ENCODE data around the gene ZNF384.

ZNF384 gene

DNA sequence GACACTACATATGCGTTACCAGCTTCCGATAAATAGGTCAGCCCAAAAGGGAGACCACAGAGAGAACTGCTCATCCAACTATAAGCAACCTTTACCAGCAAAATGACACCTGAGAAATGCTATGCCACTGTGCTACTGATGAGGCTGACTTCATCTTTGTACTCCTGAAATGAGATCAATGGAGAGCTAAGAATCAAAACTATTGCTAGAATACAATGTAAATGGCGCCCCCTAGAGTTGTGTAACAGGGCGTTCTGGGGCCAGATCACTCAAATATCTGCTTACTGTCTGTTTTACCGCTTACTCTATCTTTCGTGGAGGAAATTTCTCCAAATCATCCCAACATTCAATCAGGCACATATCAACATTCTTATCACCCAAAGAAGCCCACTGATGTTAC lies 4.6 kb downstream of the ZNF384 start:
- peak; percentile 53 for DNase-seq (ENCODE audit: extremely low spot score)
- POLR2A ChIA-PET, result interaction anchor here (1.0 to 1.3 kb wide), 3 partner anchors 39 to 68 kb away, joined by 3 to 4 read pairs (median 4); partner anchors contain the start of genes COPS7A and MLF2

DNA sequence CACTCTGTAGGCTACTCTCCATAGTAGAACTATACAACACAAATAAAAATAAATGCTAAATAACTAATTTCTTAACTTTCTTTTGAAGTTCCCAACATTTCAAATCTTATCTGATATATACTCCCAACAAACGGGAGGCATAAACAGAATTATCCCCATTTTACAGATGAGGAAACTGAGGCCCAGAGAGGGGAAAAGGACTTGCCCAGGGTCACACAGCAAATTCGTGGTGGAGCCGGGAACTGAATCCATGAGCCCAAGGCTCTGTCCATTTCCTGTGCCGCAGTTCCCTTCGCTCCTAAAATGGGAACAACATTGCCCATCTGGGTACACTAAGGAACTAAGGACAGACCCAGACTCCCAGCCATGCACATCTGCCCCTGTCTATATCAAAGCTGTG lies 12.2 kb downstream of the ZNF384 start:
- POLR2A ChIA-PET, result interaction anchor here (1.7 kb wide), 1 partner anchor 12 kb away, joined by 7 read pairs; the partner anchor contains the start of gene ZNF384
- CTCF ChIA-PET, result no interaction called here
- TF ChIP-seq FOXM1 (IDR thresholded peaks at IDR 0.05; ENCODE audit: borderline replicate concordance) (no peak), ARNT (IDR thresholded peaks at IDR 0.05) (no peak), FOXA1 (IDR thresholded peaks at IDR 0.05) (no peak), FOXK2 (IDR thresholded peaks at IDR 0.05) (no peak), L3MBTL2 (conservative IDR thresholded peaks at IDR 0.05) (no peak), BHLHE40 (IDR thresholded peaks at IDR 0.05; ENCODE audit: borderline replicate concordance) (no peak), NFRKB (IDR thresholded peaks at IDR 0.05) (no peak), LEF1 (IDR thresholded peaks at IDR 0.05; ENCODE audit: borderline replicate concordance) (no peak), ZNF384 (IDR thresholded peaks at IDR 0.05) (no peak), SUZ12 (IDR thresholded peaks at IDR 0.05) (no peak), HDGF (IDR thresholded peaks at IDR 0.05; ENCODE audit: borderline replicate concordance) (no peak)
- TF ChIP-seq, protein P1, sequence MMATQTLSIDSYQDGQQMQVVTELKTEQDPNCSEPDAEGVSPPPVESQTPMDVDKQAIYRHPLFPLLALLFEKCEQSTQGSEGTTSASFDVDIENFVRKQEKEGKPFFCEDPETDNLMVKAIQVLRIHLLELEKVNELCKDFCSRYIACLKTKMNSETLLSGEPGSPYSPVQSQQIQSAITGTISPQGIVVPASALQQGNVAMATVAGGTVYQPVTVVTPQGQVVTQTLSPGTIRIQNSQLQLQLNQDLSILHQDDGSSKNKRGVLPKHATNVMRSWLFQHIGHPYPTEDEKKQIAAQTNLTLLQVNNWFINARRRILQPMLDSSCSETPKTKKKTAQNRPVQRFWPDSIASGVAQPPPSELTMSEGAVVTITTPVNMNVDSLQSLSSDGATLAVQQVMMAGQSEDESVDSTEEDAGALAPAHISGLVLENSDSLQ (IDR thresholded peaks at IDR 0.05), result no peak
- no peak for DNase-seq (ENCODE audit: extremely low spot score)

More for the DNA sequence above, 4.6 kb downstream of the ZNF384 start:
- CTCF ChIA-PET, result interaction anchor here (0.6 to 1.5 kb wide), 13 partner anchors 12 to 149 kb away, joined by 3 to 14 read pairs (median 5); no protein-coding TSS in a partner anchor
- TF ChIP-seq ELF4 (IDR thresholded peaks at IDR 0.05) (no peak), FOXK2 (IDR thresholded peaks at IDR 0.05) (no peak), CTBP1 (IDR thresholded peaks at IDR 0.05; ENCODE audit: borderline replicate concordance) (no peak), SP1 (IDR thresholded peaks at IDR 0.05) (no peak), ARNT (IDR thresholded peaks at IDR 0.05) (no peak), HDGF (IDR thresholded peaks at IDR 0.05; ENCODE audit: borderline replicate concordance) (no peak), L3MBTL2 (conservative IDR thresholded peaks at IDR 0.05) (no peak), TARDBP (IDR thresholded peaks at IDR 0.05) (no peak), FOXA1 (IDR thresholded peaks at IDR 0.05) (no peak), LEF1 (IDR thresholded peaks at IDR 0.05; ENCODE audit: borderline replicate concordance) (no peak), ZNF384 (IDR thresholded peaks at IDR 0.05) (no peak), FOXM1 (IDR thresholded peaks at IDR 0.05; ENCODE audit: borderline replicate concordance) (no peak), BHLHE40 (IDR thresholded peaks at IDR 0.05; ENCODE audit: borderline replicate concordance) (no peak), SUZ12 (IDR thresholded peaks at IDR 0.05) (no peak), NFRKB (IDR thresholded peaks at IDR 0.05) (no peak)
- TF ChIP-seq, protein P1 (IDR thresholded peaks at IDR 0.05), result no peak

- ChIA-PET CTCF (interaction anchor here (0.7 to 3.1 kb wide), 2 partner anchors 12 to 135 kb away, joined by 3 to 14 read pairs; no protein-coding TSS in a partner anchor), POLR2A (interaction anchor here (0.6 to 1.4 kb wide), 2 partner anchors 17 to 52 kb away, joined by 3 to 8 read pairs; partner anchors contain the start of genes COPS7A and ZNF384)
- DNase-seq (ENCODE audit: extremely low spot score), result no peak
Measured at GRCh38 chr12:6672143-6672542, 17.0 kb downstream of the ZNF384 start.

GRCh38 chr12:6667559-6668210 lies 21.5 kb downstream of the ZNF384 start:
- POLR2A ChIA-PET, result interaction anchor here (6.6 kb wide), 1 partner anchor 22 kb away, joined by 59 read pairs; the partner anchor contains the start of gene ZNF384

More at GRCh38 chr12:6672143-6672542, 17.0 kb downstream of the ZNF384 start:
- no peak for TF ChIP-seq CTBP1 (IDR thresholded peaks at IDR 0.05; ENCODE audit: borderline replicate concordance)
- TF ChIP-seq SP1 (IDR thresholded peaks at IDR 0.05), result no peak
- no peak for TF ChIP-seq L3MBTL2 (conservative IDR thresholded peaks at IDR 0.05)
- TF ChIP-seq, protein P1 (IDR thresholded peaks at IDR 0.05), result no peak
- TF ChIP-seq FOXK2 (IDR thresholded peaks at IDR 0.05), result no peak
- no peak for TF ChIP-seq ARNT (IDR thresholded peaks at IDR 0.05)

DNA sequence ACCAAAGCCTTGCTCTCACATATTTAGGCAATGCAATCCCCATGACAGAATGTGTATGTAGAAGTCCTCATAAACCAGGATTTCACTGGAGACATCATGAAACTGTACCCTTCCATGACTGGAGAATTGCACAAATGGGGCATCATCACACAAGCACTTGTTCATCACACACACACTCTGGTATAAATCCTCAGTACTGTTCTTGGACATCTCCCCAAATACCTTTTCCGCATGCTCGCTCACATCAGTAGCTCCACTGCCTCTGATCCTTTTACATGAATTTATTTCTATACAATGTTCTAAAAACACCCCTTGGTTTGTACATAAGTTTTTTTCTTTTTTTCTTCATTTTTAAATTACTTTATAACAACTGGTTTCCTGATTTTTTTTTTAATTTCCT lies 23.0 kb downstream of the ZNF384 start:
- CTCF ChIA-PET, result interaction anchor here (0.6 to 1.3 kb wide), 2 partner anchors 23 to 47 kb away, joined by 3 to 4 read pairs; partner anchors contain the start of gene ZNF384
- DNase-seq (ENCODE audit: extremely low spot score), result no peak
- no peak for TF ChIP-seq NFRKB (IDR thresholded peaks at IDR 0.05)
- no peak for TF ChIP-seq ELF4 (IDR thresholded peaks at IDR 0.05)
- no peak for TF ChIP-seq LEF1 (IDR thresholded peaks at IDR 0.05; ENCODE audit: borderline replicate concordance)
- TF ChIP-seq, protein P1 (IDR thresholded peaks at IDR 0.05), result no peak
- no peak for TF ChIP-seq TARDBP (IDR thresholded peaks at IDR 0.05)
- TF ChIP-seq CTBP1 (IDR thresholded peaks at IDR 0.05; ENCODE audit: borderline replicate concordance), result no peak
- POLR2A ChIA-PET, result interaction anchor here (1.2 to 6.6 kb wide), 4 partner anchors 23 to 98 kb away, joined by 3 to 59 read pairs (median 5); partner anchors contain the start of genes MLF2, NOP2 and ZNF384

More at GRCh38 chr12:6667559-6668210, 21.5 kb downstream of the ZNF384 start:
- CTCF ChIA-PET, result interaction anchor here (0.5 to 1.9 kb wide), 4 partner anchors 17 to 81 kb away, joined by 3 to 8 read pairs (median 5); partner anchors contain the start of gene ACRBP
- no peak for DNase-seq (ENCODE audit: extremely low spot score)
- no peak for TF ChIP-seq L3MBTL2 (conservative IDR thresholded peaks at IDR 0.05)
- no peak for TF ChIP-seq SUZ12 (IDR thresholded peaks at IDR 0.05)
- no peak for TF ChIP-seq FOXA1 (IDR thresholded peaks at IDR 0.05)
- TF ChIP-seq FOXM1 (IDR thresholded peaks at IDR 0.05; ENCODE audit: borderline replicate concordance), result no peak
- TF ChIP-seq, protein P1 (IDR thresholded peaks at IDR 0.05), result no peak
- no peak for TF ChIP-seq SP1 (IDR thresholded peaks at IDR 0.05)
- no peak for TF ChIP-seq ARNT (IDR thresholded peaks at IDR 0.05)
- no peak for TF ChIP-seq ELF4 (IDR thresholded peaks at IDR 0.05)
- TF ChIP-seq ZNF384 (IDR thresholded peaks at IDR 0.05), result no peak
